ENCODE data around the gene AQR. TPM values are rescaled to one million over a fixed set of nuclear protein-coding genes. Genes with fewer than 3 reads are reported as not detected.

The AQR gene
- total and polyA plus RNA-seq, 2 of the 13 experiments (the other 11 are each of a cell fraction or from before 2014, with no cell fraction given): 18.7 to 31.3 TPM

DNA sequence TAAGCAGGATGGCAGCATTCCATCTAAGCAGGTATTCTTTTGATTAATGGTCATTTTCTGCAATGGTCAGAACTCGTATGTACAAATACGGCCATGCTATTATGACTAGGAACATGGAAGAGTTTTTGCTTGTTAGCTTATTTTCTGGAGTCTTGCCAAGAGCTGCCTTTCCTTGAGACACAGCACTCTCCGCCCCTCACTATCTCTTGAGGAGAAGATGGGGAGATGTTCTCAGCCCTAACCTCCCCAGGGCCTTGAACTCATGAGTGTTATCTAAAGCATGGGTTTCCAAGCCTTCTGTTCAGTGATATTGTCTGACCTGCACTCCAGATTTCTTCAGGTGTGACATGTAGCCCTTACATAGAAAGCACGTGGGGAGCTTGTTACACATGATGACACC, 108.3 kb downstream of the AQR start (continued):
- TF ChIP-seq, protein P1, sequence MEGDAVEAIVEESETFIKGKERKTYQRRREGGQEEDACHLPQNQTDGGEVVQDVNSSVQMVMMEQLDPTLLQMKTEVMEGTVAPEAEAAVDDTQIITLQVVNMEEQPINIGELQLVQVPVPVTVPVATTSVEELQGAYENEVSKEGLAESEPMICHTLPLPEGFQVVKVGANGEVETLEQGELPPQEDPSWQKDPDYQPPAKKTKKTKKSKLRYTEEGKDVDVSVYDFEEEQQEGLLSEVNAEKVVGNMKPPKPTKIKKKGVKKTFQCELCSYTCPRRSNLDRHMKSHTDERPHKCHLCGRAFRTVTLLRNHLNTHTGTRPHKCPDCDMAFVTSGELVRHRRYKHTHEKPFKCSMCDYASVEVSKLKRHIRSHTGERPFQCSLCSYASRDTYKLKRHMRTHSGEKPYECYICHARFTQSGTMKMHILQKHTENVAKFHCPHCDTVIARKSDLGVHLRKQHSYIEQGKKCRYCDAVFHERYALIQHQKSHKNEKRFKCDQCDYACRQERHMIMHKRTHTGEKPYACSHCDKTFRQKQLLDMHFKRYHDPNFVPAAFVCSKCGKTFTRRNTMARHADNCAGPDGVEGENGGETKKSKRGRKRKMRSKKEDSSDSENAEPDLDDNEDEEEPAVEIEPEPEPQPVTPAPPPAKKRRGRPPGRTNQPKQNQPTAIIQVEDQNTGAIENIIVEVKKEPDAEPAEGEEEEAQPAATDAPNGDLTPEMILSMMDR (CRISPR knock-in tag; IDR thresholded peaks at IDR 0.05): no peak
- TF ChIP-seq DPF2 (CRISPR knock-in tag; IDR thresholded peaks at IDR 0.05; ENCODE audit: borderline replicate concordance, low read depth) (no peak), ZNF605 (CRISPR knock-in tag; IDR thresholded peaks at IDR 0.05) (no peak)

GRCh38 chr15:34855893-34856292, 113.6 kb downstream of the AQR start:
- ATAC-seq (no peak), DNase-seq (ENCODE audit: low spot score) (no peak), FAIRE-seq (no peak)
- ChIA-PET POLR2A (no interaction called here), CTCF (ENCODE audit: low intra/inter-chr PET ratio, low total read pairs) (no interaction called here)
- BruUV-seq (replicated peaks): no TSS peak
- H3K4me1 ChIP-seq (ENCODE audit: insufficient read depth, low read length): no peaks in the 10 kb centered on the region
- in situ Hi-C loops (cut with HindIII; ENCODE audit: extremely low pct_ligation_motif_present, low pct_unique_long_range_greater_than_20kb) (no loop called here), intact Hi-C loops (cut with micrococcal nuclease; ENCODE audit: unreplicated experiment) (no loop called here)
- H3K27me3 ChIP-seq (ENCODE audit: control insufficient read depth in 1 of 2, insufficient read depth in 2 of 2, low read length in 2 of 2): no peaks in the 10 kb centered on the region
- H3K9me3 ChIP-seq (ENCODE audit: low read length): no peaks in the 10 kb centered on the region
- no peak overlapping the region for H3K9ac ChIP-seq (ENCODE audit: insufficient read depth, low read depth, low read length)
- H2AFZ ChIP-seq (ENCODE audit: low read length): no peak overlapping the region
- no peak overlapping the region for H3K4me3 ChIP-seq (replicated peaks in 1 of 3; ENCODE audit: insufficient read depth in 1 of 3, low read depth in 2 of 3, low read length in 3 of 3)
- peaks cover 7 to 25% of the 10 kb centered on the region in 2 experiments for H3K36me3 ChIP-seq (replicated peaks in 1 of 2; ENCODE audit: control insufficient read depth in 1 of 2, insufficient read depth in 2 of 2, low read length in 2 of 2)
- H3K27ac ChIP-seq (ENCODE audit: extremely low read length, insufficient read depth, low read length): no peak overlapping the region
- H4K20me1 ChIP-seq (ENCODE audit: insufficient read depth, low read length): no peaks in the 10 kb centered on the region
- H3K79me2 ChIP-seq (ENCODE audit: insufficient read depth, low read length): no peaks in the 10 kb centered on the region
- no peak overlapping the region for H3K4me2 ChIP-seq (ENCODE audit: low read depth, low read length)
- TF ChIP-seq ZNF232 (CRISPR knock-in tag; IDR thresholded peaks at IDR 0.05; ENCODE audit: borderline replicate concordance): no peak
- TF ChIP-seq, protein P2, sequence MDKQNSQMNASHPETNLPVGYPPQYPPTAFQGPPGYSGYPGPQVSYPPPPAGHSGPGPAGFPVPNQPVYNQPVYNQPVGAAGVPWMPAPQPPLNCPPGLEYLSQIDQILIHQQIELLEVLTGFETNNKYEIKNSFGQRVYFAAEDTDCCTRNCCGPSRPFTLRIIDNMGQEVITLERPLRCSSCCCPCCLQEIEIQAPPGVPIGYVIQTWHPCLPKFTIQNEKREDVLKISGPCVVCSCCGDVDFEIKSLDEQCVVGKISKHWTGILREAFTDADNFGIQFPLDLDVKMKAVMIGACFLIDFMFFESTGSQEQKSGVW (CRISPR knock-in tag; IDR thresholded peaks at IDR 0.05; ENCODE audit: borderline replicate concordance): no peak
- no peak for TF ChIP-seq KIAA2018 (CRISPR knock-in tag; IDR thresholded peaks at IDR 0.05; ENCODE audit: borderline replicate concordance)
- TF ChIP-seq, protein P3, sequence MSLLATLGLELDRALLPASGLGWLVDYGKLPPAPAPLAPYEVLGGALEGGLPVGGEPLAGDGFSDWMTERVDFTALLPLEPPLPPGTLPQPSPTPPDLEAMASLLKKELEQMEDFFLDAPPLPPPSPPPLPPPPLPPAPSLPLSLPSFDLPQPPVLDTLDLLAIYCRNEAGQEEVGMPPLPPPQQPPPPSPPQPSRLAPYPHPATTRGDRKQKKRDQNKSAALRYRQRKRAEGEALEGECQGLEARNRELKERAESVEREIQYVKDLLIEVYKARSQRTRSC (CRISPR knock-in tag; IDR thresholded peaks at IDR 0.05; ENCODE audit: low read depth): no peak
- no peak for TF ChIP-seq PCBP2 (optimal IDR thresholded peaks at IDR 0.05; ENCODE audit: low read depth, low read length, poor library complexity, severe bottlenecking)
